Fibroblast of pulmonary artery (primary cell): ENCODE data around the gene IGFBP4.

ENCODE experiments used
- DNase-seq: peaks from one replicate; pipeline ENCODE4 v3.0.0-alpha.2; 2010; ENCODE audit warnings: low read depth
- H3K4me3 ChIP-seq: replicated peaks from 2 replicates; pipeline ENCODE4 v1.5.1; 2011; ENCODE audit warnings: low read depth, mild to moderate bottlenecking, control low read depth, low read length, moderate library complexity
- CTCF ChIP-seq: IDR thresholded peaks from 2 replicates; pipeline ENCODE4 v1.5.1; 2011; ENCODE audit warnings: mild to moderate bottlenecking, control low read depth, low read length, inconsistent platforms; ENCODE audit errors: missing control alignments

Gene IGFBP4

GRCh38 chr17:40466298-40466971 is 23.2 kb downstream of the IGFBP4 start:
- H3K4me3 ChIP-seq: no peak overlapping the region
- no peak for TF ChIP-seq CTCF
- no peak for DNase-seq

GRCh38 chr17:40467281-40467867 is 24.1 kb downstream of the IGFBP4 start:
- H3K4me3 ChIP-seq: no peak overlapping the region
- no peak for DNase-seq
- no peak for TF ChIP-seq CTCF

GRCh38 chr17:40468560-40468959 is 25.3 kb downstream of the IGFBP4 start:
- no peak for DNase-seq
- H3K4me3 ChIP-seq: no peak overlapping the region
- TF ChIP-seq CTCF: no peak

- no peak overlapping the region for H3K4me3 ChIP-seq
- TF ChIP-seq CTCF: no peak
- no peak for DNase-seq
Measured at GRCh38 chr17:40469805-40470675, 26.8 kb downstream of the IGFBP4 start.

- no peak for TF ChIP-seq CTCF
- DNase-seq: peak; percentile 77
- no peak overlapping the region for H3K4me3 ChIP-seq
Measured at GRCh38 chr17:40470932-40471828, 27.9 kb downstream of the IGFBP4 start.
